Measurements from ENCODE around the gene TESK1.
"Not testable (repeated sequence)": the region's sequence is repeated elsewhere in the genome, so short reads cannot be mapped to it uniquely, and the experiment has no call there.

Gene TESK1

GRCh38 chr9:35579130-35579529 lies 25.9 kb upstream of the TESK1 start:
- no peak for TF ChIP-seq CTCF (IDR thresholded peaks at IDR 0.05; ENCODE audit: low read depth, low read length, missing control alignments)
- DNase-seq (ENCODE audit: low read depth), result no peak
- H3K4me3 ChIP-seq (ENCODE audit: low read depth, low read length), result no peak overlapping the region
- in situ Hi-C loops (cut with HindIII; ENCODE audit: low sequenced_read_pairs), result no loop called here

GRCh38 chr9:35579659-35580227 lies 25.3 kb upstream of the TESK1 start:
- DNase-seq (ENCODE audit: low read depth); in situ Hi-C loops (cut with HindIII; ENCODE audit: low sequenced_read_pairs); H3K4me3 ChIP-seq (ENCODE audit: low read depth, low read length): not testable (repeated sequence)

- DNase-seq (ENCODE audit: low read depth); in situ Hi-C loops (cut with HindIII; ENCODE audit: low sequenced_read_pairs); H3K4me3 ChIP-seq (ENCODE audit: low read depth, low read length): not testable (repeated sequence)
These were observed 21.5 kb upstream of the TESK1 start for GRCh38 chr9:35583521-35583920.

GRCh38 chr9:35584681-35585080 lies 20.4 kb upstream of the TESK1 start:
- in situ Hi-C loops (cut with HindIII; ENCODE audit: low sequenced_read_pairs); H3K4me3 ChIP-seq (ENCODE audit: low read depth, low read length); DNase-seq (ENCODE audit: low read depth): not testable (repeated sequence)

- DNase-seq (ENCODE audit: low read depth); H3K4me3 ChIP-seq (ENCODE audit: low read depth, low read length); in situ Hi-C loops (cut with HindIII; ENCODE audit: low sequenced_read_pairs): not testable (repeated sequence)
These were observed 16.6 kb upstream of the TESK1 start for GRCh38 chr9:35588506-35588905.

GRCh38 chr9:35593581-35593980 lies 11.5 kb upstream of the TESK1 start:
- TF ChIP-seq CTCF (IDR thresholded peaks at IDR 0.05; ENCODE audit: low read depth, low read length, missing control alignments), result no peak
- DNase-seq (ENCODE audit: low read depth), result no peak
- in situ Hi-C loops (cut with HindIII; ENCODE audit: low sequenced_read_pairs), result no loop called here
- H3K4me3 ChIP-seq (ENCODE audit: low read depth, low read length), result no peak overlapping the region

GRCh38 chr9:35594471-35594870 lies 10.6 kb upstream of the TESK1 start:
- TF ChIP-seq CTCF (IDR thresholded peaks at IDR 0.05; ENCODE audit: low read depth, low read length, missing control alignments), result no peak
- no peak overlapping the region for H3K4me3 ChIP-seq (ENCODE audit: low read depth, low read length)
- DNase-seq (ENCODE audit: low read depth), result no peak
- in situ Hi-C loops (cut with HindIII; ENCODE audit: low sequenced_read_pairs), result no loop called here

GRCh38 chr9:35596907-35597306 lies 8.2 kb upstream of the TESK1 start:
- DNase-seq (ENCODE audit: low read depth); H3K4me3 ChIP-seq (ENCODE audit: low read depth, low read length); in situ Hi-C loops (cut with HindIII; ENCODE audit: low sequenced_read_pairs): not testable (repeated sequence)

- no peak for TF ChIP-seq CTCF (IDR thresholded peaks at IDR 0.05; ENCODE audit: low read depth, low read length, missing control alignments)
- in situ Hi-C loops (cut with HindIII; ENCODE audit: low sequenced_read_pairs), result no loop called here
- no peak overlapping the region for H3K4me3 ChIP-seq (ENCODE audit: low read depth, low read length)
- no peak for DNase-seq (ENCODE audit: low read depth)
These were observed 6.0 kb upstream of the TESK1 start for GRCh38 chr9:35598866-35599590.
